Measurements from ENCODE around the gene THOC2.

THOC2 gene

DNA sequence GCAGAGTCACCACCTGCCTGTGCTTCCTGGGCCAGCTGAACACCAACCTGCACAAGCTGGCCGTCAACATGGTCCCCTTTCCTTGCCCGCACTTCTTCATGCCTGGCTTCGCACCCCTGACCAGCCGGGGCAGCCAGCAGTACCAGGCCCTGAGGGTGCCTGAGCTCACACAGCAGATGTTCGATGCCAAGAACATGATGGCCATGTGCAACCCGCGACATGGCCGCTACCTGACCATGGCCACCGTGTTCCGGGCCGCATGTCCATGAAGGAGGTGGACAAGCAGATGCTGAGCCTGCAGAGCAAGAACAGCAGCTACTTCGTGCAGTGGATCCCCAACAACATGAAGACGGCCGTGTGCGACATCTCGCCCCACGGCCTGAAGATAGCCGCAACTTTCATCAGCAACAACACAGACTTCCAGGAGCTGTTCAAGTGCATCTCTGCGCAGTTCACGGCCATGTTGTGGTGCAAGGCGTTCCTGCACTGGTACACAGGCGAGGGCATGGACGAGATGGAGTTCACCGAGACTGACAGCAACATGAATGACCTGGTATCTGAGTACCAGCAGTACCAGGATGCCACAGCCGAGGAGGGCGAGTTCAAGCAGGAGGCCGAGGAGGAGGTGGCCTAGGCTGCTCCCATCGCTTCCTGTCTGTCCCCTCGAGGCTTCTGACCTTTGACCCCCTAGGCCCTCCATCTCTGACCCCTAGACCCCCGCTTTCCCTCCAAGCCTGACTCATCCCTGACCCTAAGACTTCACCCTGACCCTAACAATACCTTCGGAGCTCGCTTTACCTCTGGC is 170.3 kb downstream of the THOC2 start:
- DNase-seq: no peak

DNA sequence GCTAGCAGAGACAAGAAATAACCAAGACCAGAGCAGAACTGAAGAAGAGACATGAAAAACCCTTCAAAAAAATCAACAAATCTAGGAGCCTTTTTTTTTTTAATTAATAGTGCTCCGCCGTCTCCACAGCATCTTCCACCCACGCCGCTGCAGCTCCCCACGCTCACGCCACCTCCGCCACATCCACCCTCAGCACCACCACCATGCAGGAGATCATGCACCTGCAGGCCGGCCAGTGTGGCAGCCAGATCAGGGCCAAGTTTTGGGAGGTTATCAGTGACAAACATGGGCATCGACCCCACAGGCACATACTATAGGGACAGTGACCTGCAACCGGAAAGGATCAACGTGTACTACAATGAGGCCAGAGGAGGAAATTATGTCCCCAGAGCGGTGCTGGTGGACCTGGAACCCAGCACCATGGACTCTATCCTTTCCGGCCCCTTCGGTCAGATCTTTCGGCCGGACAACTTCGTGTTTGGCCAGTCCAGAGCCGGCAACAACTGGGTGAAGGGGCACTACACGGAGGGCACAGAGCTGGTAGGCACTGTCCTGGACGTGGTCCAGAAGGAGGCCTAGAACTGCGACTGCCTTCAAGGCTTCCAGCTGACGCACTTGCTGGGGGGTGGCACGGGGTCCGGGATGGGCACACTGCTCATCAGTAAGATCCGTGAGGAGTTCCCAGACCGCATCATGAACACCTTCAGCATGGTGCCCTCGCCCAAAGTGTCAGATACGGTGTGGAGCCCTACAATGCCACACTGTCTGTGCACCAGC is 171.2 kb downstream of the THOC2 start:
- no peak for DNase-seq

- DNase-seq: no peak
Observed at GRCh38 chrX:123550829-123551228, 182.0 kb downstream of the THOC2 start.
